Testis (tissue), 2 donors: ENCODE data around the gene AARSD1.
"Not testable (repeated sequence)": the region's sequence is repeated elsewhere in the genome, so short reads cannot be mapped to it uniquely, and the experiment has no call there.

Experiments
- POLR2A ChIP-seq: fragments of 450-650 bp; IDR thresholded peaks from one replicate; pipeline ENCODE4 v1.6.1; 2017; ENCODE audit warnings: antibody characterized with exemption, mild to moderate bottlenecking, moderate library complexity
- TF ChIP-seq, protein P1 (sequence below), 3 experiments: fragments of 450-650 bp in 2 of 3; fragments of 200-600 bp in 1 of 3; sonication (generic) in 1 of 3; IDR thresholded peaks; one replicate each; pipeline ENCODE4 v1.5.1; 2016 to 2019; ENCODE audit warnings: antibody characterized with exemption in 3 of 3, mild to moderate bottlenecking in 2 of 3, moderate library complexity in 1 of 3

DNA sequence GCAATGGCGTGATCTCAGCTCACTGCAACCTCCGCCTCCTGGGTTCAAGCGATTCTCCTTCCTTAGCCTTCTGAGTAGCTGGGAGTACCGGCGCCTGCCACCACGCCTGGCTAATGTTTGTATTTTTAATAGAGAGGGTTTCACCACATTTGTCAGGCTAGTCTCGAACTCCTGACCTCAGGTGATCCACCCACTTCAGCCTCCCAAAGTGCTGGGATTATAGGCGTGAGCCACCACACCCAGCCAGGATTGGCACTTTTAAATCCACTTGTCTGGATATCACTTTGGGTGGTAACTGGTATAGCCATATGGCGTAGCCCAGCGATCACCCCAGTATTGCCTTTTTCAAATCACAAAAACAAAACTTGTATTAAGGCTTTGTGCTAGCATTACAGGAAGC is 29.7 kb upstream of the AARSD1 start:
- TF ChIP-seq, protein P1, sequence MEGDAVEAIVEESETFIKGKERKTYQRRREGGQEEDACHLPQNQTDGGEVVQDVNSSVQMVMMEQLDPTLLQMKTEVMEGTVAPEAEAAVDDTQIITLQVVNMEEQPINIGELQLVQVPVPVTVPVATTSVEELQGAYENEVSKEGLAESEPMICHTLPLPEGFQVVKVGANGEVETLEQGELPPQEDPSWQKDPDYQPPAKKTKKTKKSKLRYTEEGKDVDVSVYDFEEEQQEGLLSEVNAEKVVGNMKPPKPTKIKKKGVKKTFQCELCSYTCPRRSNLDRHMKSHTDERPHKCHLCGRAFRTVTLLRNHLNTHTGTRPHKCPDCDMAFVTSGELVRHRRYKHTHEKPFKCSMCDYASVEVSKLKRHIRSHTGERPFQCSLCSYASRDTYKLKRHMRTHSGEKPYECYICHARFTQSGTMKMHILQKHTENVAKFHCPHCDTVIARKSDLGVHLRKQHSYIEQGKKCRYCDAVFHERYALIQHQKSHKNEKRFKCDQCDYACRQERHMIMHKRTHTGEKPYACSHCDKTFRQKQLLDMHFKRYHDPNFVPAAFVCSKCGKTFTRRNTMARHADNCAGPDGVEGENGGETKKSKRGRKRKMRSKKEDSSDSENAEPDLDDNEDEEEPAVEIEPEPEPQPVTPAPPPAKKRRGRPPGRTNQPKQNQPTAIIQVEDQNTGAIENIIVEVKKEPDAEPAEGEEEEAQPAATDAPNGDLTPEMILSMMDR (IDR thresholded peaks at IDR 0.05) = not testable (repeated sequence)
- not testable (repeated sequence) for TF ChIP-seq POLR2A
